Right atrium auricular region (tissue), 2 donors: ENCODE data around the gene APEH. TPM values are rescaled to one million over a fixed set of nuclear protein-coding genes. Genes with fewer than 3 reads are reported as not detected.
A peak's percentile ranks its signal among the peaks of the same experiment; 100 is the strongest.

Experiments
- DNase-seq: peaks from one replicate; pipeline ENCODE4 v3.0.0-alpha.2; 2019; ENCODE audit warnings: low spot score
- H3K27ac ChIP-seq, 2 donors: fragments of 200-600 bp; sonication (generic); 1 replicate in 1 of 2; 2 replicates in 1 of 2; pipeline ENCODE4 v1.5.1; 2016 to 2019
- H3K27me3 ChIP-seq, 2 donors: fragments of 200-600 bp; sonication (generic); one replicate each; pipeline versions ENCODE4 v1.5.1 to v1.6.0; 2017 to 2019
- H3K36me3 ChIP-seq: fragments of 200-600 bp; sonication (generic); one replicate; pipeline ENCODE4 v1.5.1; 2016
- H3K4me1 ChIP-seq, 2 donors: fragments of 200-600 bp; sonication (generic); one replicate each; pipeline versions ENCODE4 v1.5.1 to v1.6.0; 2017 to 2019
- H3K4me3 ChIP-seq, 2 donors: fragments of 200-600 bp; sonication (generic); 1 replicate in 1 of 2; 2 replicates in 1 of 2; pipeline ENCODE4 v1.5.1; 2017 to 2019; ENCODE audit warnings: mild to moderate bottlenecking in 1 of 2, moderate library complexity in 1 of 2
- H3K9me3 ChIP-seq, 2 donors: fragments of 200-600 bp; sonication (generic); one replicate each; pipeline ENCODE4 v1.5.1; 2019
- CTCF ChIP-seq, 2 donors: fragments of 200-600 bp; sonication (generic); IDR thresholded peaks; one replicate each; pipeline ENCODE4 v1.5.1; 2019; ENCODE audit warnings: antibody characterized with exemption in 2 of 2
- total RNA-seq, 2 donors: library from RNA; depleted of rRNA; stranded (reverse); fragments of >200 nt; gene quantifications; one replicate each; pipeline ENCODE4 v1.1.0, GENCODE V29; 2016

Gene APEH
- total RNA-seq, 2 donors from 2014 or later, result 61.1 to 67.5 TPM

DNA sequence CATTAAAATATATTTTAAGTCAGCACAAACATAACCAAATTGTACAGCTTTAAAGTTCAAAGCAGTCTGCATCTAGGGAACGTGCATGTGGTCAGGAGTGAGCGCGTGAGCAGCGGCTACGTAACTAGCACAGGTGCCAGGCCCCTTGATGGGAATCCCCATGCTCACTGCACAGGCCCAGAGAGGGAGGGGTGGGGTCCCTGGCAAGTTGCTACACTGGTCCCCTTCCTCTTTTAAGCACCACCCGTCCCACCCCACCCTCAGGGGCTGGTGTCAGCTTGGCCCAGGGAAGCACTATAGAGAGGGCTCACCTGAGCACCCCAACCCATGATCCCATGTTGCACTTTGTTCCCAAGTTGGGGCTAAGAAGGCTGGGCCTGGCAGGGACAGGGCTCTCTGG is 50.4 kb downstream of the APEH start:
- peak overlapping the region; percentile 44 to 99 for H3K4me3 ChIP-seq
- H3K4me1 ChIP-seq, result peaks cover 0 to 26% of the 10 kb centered on the region in 2 donors
- H3K27ac ChIP-seq, result peak overlapping the region; percentile 91 to 94
- no peaks in the 10 kb centered on the region for H3K27me3 ChIP-seq
- peaks cover 47% of the 10 kb centered on the region for H3K36me3 ChIP-seq
- no peak for DNase-seq
- TF ChIP-seq CTCF (IDR thresholded peaks at IDR 0.05), result no peak
- no peaks in the 10 kb centered on the region for H3K9me3 ChIP-seq

DNA sequence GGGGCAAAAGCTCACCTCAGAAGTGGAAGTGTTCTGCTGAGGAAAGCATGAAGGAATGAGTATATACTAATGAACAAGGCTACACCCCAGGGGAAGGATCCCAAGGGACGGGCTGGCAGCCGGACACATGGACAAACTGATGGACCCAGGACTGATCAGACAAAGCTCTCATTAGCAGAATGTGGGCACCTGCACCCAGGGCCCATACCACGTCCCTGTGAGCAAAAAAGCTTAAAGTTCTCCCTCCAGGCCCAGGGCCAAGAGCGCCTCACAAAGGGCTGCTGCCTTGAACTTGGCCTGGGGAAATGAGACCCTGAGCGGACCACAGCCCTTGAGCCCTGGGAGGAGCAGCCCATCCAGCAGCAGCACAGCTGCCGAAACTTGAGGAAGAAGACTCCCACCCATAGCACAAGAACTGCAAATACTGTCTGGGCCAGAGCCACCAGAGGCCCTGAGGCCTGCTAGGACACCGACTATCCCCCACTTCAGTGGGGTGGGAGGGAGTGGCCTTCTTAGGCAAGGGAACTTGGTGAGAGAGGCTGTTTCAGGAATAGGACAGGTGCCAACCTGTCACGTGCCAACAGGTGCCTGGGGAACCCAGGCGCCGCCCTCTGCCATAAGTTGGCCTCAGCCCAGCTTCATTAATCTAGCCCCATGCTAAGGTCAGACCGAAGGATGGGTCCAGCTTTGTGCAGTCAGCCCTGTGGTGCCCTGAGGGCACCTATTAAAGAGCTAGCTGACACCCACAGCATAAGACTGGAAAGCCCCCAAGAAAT is 51.9 kb downstream of the APEH start:
- Histone ChIP-seq H3K36me3 (peaks cover 56% of the 10 kb centered on the region), H3K27ac (no peak overlapping the region), H3K27me3 (no peaks in the 10 kb centered on the region), H3K9me3 (no peaks in the 10 kb centered on the region), H3K4me3 (no peak overlapping the region), H3K4me1 (peaks cover 0 to 26% of the 10 kb centered on the region in 2 donors)
- no peak for DNase-seq
- no peak for TF ChIP-seq CTCF (IDR thresholded peaks at IDR 0.05)

DNA sequence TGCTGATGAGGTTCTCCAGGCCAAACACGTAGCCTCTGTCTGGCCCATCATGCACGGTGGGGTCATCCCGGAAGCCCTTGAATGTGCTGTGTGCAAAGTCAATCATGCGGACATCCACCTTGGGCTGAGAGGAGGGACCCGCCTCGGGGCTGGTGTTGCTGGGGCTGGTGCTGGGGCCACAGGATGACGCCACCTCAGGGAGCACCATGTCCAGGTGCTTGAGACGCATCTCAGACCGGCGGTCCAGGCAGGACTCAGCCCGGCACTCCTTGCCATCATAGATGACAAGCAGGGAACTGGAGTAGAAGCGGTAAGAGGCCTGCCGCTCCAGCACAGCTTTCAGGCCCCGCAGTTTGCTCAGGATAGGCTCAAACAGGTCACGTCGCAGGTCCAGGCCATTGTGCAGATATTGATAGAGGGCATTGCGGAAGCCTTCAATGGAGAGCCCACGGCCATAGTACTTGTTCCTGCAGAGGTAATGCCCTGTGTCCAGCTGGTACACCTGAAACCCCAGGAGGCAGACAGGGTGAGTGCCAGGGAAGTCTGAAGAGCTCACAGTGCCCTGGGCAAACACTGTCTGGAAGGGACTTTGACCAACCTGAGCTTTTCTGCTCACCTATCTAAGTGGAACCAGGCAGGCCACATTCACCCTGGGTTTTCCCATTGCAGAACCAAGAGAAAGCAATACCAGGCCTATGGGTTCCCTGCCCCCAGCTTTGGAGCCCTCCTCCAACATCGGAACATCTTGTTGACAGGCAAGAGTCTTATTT is 53.2 kb downstream of the APEH start:
- no peak for DNase-seq
- Histone ChIP-seq H3K9me3 (no peaks in the 10 kb centered on the region), H3K27me3 (no peaks in the 10 kb centered on the region), H3K36me3 (peaks cover 58% of the 10 kb centered on the region), H3K27ac (no peak overlapping the region), H3K4me3 (no peak overlapping the region), H3K4me1 (peaks cover 0 to 21% of the 10 kb centered on the region in 2 donors)
- TF ChIP-seq CTCF (IDR thresholded peaks at IDR 0.05), result no peak

GRCh38 chr3:49727924-49728361 is 53.8 kb downstream of the APEH start:
- Histone ChIP-seq H3K27me3 (no peaks in the 10 kb centered on the region), H3K36me3 (peaks cover 62% of the 10 kb centered on the region), H3K9me3 (no peaks in the 10 kb centered on the region), H3K27ac (no peak overlapping the region), H3K4me3 (no peak overlapping the region), H3K4me1 (peaks cover 0 to 15% of the 10 kb centered on the region in 2 donors)
- no peak for DNase-seq
- TF ChIP-seq CTCF (IDR thresholded peaks at IDR 0.05), result no peak

GRCh38 chr3:49729966-49730609 is 55.9 kb downstream of the APEH start:
- Histone ChIP-seq H3K9me3 (no peaks in the 10 kb centered on the region), H3K36me3 (peaks cover 79% of the 10 kb centered on the region), H3K27me3 (no peaks in the 10 kb centered on the region), H3K4me1 (no peaks in the 10 kb centered on the region), H3K4me3 (no peak overlapping the region), H3K27ac (no peak overlapping the region)
- no peak for TF ChIP-seq CTCF (IDR thresholded peaks at IDR 0.05)
- DNase-seq, result no peak
